ENCODE data around the gene GNAI3.

GNAI3 gene

GRCh38 chr1:109639841-109640184, 91.4 kb downstream of the GNAI3 start:
- CTCF ChIA-PET: interaction anchor here (0.5 to 11.3 kb wide), 60 partner anchors 10 to 682 kb away, joined by 3 to 345 read pairs (median 4); partner anchors contain the start of genes AHCYL1, AMPD2, CYB561D1 and GNAI3
- Histone ChIP-seq H3K4me3 (ENCODE audit: low read depth, low read length) (no peak overlapping the region), H3K9me3 (ENCODE audit: control insufficient read depth, insufficient read depth, low read depth, low read length) (no peaks in the 10 kb centered on the region), H3K27ac (ENCODE audit: extremely low read depth, low read depth, low read length) (no peak overlapping the region), H3K4me1 (ENCODE audit: control insufficient read depth, insufficient read depth, low read length) (no peaks in the 10 kb centered on the region), H3K36me3 (ENCODE audit: control insufficient read depth in 2 of 2, insufficient read depth in 1 of 2, low read length in 2 of 2) (no peaks in the 10 kb centered on the region)
- POLR2A ChIA-PET: interaction anchor here (0.6 to 2.9 kb wide), 4 partner anchors 91 to 345 kb away, joined by 6 to 44 read pairs (median 8); partner anchors contain the start of genes AHCYL1 and GNAI3
- TF ChIP-seq ZNF660 (tag by site-specific recombination; IDR thresholded peaks at IDR 0.05) (no peak), ZIC2 (tag by site-specific recombination; IDR thresholded peaks at IDR 0.05) (peak; percentile 16; the same call in 1 of the 2 replicates), SCRT1 (tag by site-specific recombination; IDR thresholded peaks at IDR 0.05; ENCODE audit: borderline replicate concordance) (no peak), KLF8 (tag by site-specific recombination; IDR thresholded peaks at IDR 0.05) (no peak), ZNF354C (tag by site-specific recombination; IDR thresholded peaks at IDR 0.05; ENCODE audit: borderline replicate concordance, low read depth) (no peak), SETDB1 (IDR thresholded peaks at IDR 0.05; ENCODE audit: insufficient read length, low read length) (no peak), PATZ1 (tag by site-specific recombination; IDR thresholded peaks at IDR 0.05) (no peak), REPIN1 (tag by site-specific recombination; IDR thresholded peaks at IDR 0.05; ENCODE audit: low read depth) (no peak), ZNF362 (tag by site-specific recombination; IDR thresholded peaks at IDR 0.05) (no peak)

GRCh38 chr1:109640285-109640865, 92.0 kb downstream of the GNAI3 start:
- Histone ChIP-seq H3K36me3 (ENCODE audit: control insufficient read depth in 2 of 2, insufficient read depth in 1 of 2, low read length in 2 of 2) (no peaks in the 10 kb centered on the region), H3K4me1 (ENCODE audit: control insufficient read depth, insufficient read depth, low read length) (no peaks in the 10 kb centered on the region), H3K27ac (ENCODE audit: extremely low read depth, low read depth, low read length) (no peak overlapping the region), H3K9me3 (ENCODE audit: control insufficient read depth, insufficient read depth, low read depth, low read length) (no peaks in the 10 kb centered on the region), H3K4me3 (ENCODE audit: low read depth, low read length) (no peak overlapping the region)
- ChIA-PET CTCF (interaction anchor here (0.5 to 11.3 kb wide), 63 partner anchors 11 to 682 kb away, joined by 3 to 345 read pairs (median 4); partner anchors contain the start of genes AHCYL1, AMPD2, CYB561D1 and GNAI3), POLR2A (interaction anchor here (1.5 to 2.9 kb wide), 4 partner anchors 91 to 344 kb away, joined by 4 to 44 read pairs (median 8); partner anchors contain the start of genes AHCYL1 and GNAI3)
- TF ChIP-seq ZBTB17 (tag by site-specific recombination; IDR thresholded peaks at IDR 0.05) (0 out of 2 replicates have a peak, but pooled peaks have one; percentile 2), ZNF654 (tag by site-specific recombination; IDR thresholded peaks at IDR 0.05; ENCODE audit: low read depth) (peak; percentile 30), ZNF768 (tag by site-specific recombination; IDR thresholded peaks at IDR 0.05) (no peak), ZNF26 (tag by site-specific recombination; IDR thresholded peaks at IDR 0.05) (no peak), PATZ1 (tag by site-specific recombination; IDR thresholded peaks at IDR 0.05) (peak; percentile 31; the same call in 1 of the 2 replicates), ZFHX2 (tag by site-specific recombination; conservative IDR thresholded peaks at IDR 0.05) (peak; percentile 40; the same call in 1 of the 2 replicates), HIC1 (tag by site-specific recombination; IDR thresholded peaks at IDR 0.05) (peak; percentile 80), ZNF16 (tag by site-specific recombination; IDR thresholded peaks at IDR 0.05; ENCODE audit: low read depth) (no peak), ZFP69B (tag by site-specific recombination; IDR thresholded peaks at IDR 0.05) (peak; percentile 37; the same call in 1 of the 2 replicates), ZNF266 (tag by site-specific recombination; IDR thresholded peaks at IDR 0.05; ENCODE audit: low read depth) (no peak), CTCF (tag by site-specific recombination; IDR thresholded peaks at IDR 0.05) (peak; percentile 78), ZBTB8A (tag by site-specific recombination; IDR thresholded peaks at IDR 0.05) (peak; percentile 62)
